Esophagus squamous epithelium (tissue), 5 donors: Measurements from ENCODE around the gene EXOSC5. TPM values are rescaled to one million over a fixed set of nuclear protein-coding genes. Genes with fewer than 3 reads are reported as not detected.

Source experiments
- DNase-seq: peaks from one replicate; lab custom pipeline; 2025; lab: John Stamatoyannopoulos, UW
- H3K27ac ChIP-seq, 4 donors: fragments of 200-600 bp; sonication (generic); one replicate each; pipeline ENCODE4 v1.5.1; 2016 to 2019; ENCODE audit warnings: mild to moderate bottlenecking in 1 of 4
- H3K27me3 ChIP-seq, 4 donors: fragments of 200-600 bp; sonication (generic); 1 replicate in 3 of 4; 2 replicates in 1 of 4; pipeline versions ENCODE4 v1.5.1 to v1.6.0; 2017 to 2021; ENCODE audit warnings: antibody characterized with exemption in 1 of 4
- H3K36me3 ChIP-seq, 3 donors: fragments of 200-600 bp; sonication (generic); one replicate each; pipeline ENCODE4 v1.5.1; 2016 to 2019
- H3K4me1 ChIP-seq, 3 donors: fragments of 200-600 bp; sonication (generic); one replicate each; pipeline ENCODE4 v1.5.1; 2017 to 2019
- H3K4me3 ChIP-seq, 4 donors: fragments of 200-600 bp; sonication (generic); 1 replicate in 3 of 4; 2 replicates in 1 of 4; pipeline ENCODE4 v1.5.1; 2016 to 2019; ENCODE audit warnings: mild to moderate bottlenecking in 2 of 4, moderate library complexity in 1 of 4
- H3K9me3 ChIP-seq, 3 donors: fragments of 200-600 bp; sonication (generic); one replicate each; pipeline ENCODE4 v1.5.1; 2016 to 2019
- POLR2A ChIP-seq, 4 donors: fragments of 450-650 bp; IDR thresholded peaks; one replicate each; pipeline ENCODE4 v1.6.1; 2017; ENCODE audit warnings: antibody characterized with exemption in 4 of 4, mild to moderate bottlenecking in 4 of 4, moderate library complexity in 3 of 4
- WGBS, 2 donors: methylation state at CpG; one replicate each; pipeline ENCODE4 v1.1.5; 2018; 5-methylcytosine and 5-hydroxymethylcytosine counted together
- intact Hi-C: fragments of 100-400 bp; cut with DNase I; formaldehyde crosslinking; loops from one replicate; pipeline ENCODE4 v1.15.0; 2022
- small RNA-seq, 4 donors: library from RNA; depleted of rRNA; stranded (forward); fragments of <200 nt; gene quantifications; one replicate each; pipeline ENCODE3, GENCODE V24; 2016
- total RNA-seq, 4 donors: library from RNA; depleted of rRNA; stranded (reverse); fragments of >200 nt; gene quantifications; one replicate each; pipeline ENCODE4 v1.1.0, GENCODE V29; 2016
- TF ChIP-seq, protein P1 (sequence below), 6 experiments: fragments of 450-650 bp in 4 of 6; fragments of 200-600 bp in 2 of 6; sonication (generic) in 2 of 6; IDR thresholded peaks; one replicate each; pipeline ENCODE4 v1.5.1; 2016 to 2019; ENCODE audit warnings: antibody characterized with exemption in 6 of 6, mild to moderate bottlenecking in 4 of 6, moderate library complexity in 4 of 6
- donor health status: DM: yes; HTN: yes; CAD: no.

EXOSC5 gene
- total RNA-seq, 4 donors from 2014 or later: 22.4 to 37.0 (median 28.6) TPM

DNA sequence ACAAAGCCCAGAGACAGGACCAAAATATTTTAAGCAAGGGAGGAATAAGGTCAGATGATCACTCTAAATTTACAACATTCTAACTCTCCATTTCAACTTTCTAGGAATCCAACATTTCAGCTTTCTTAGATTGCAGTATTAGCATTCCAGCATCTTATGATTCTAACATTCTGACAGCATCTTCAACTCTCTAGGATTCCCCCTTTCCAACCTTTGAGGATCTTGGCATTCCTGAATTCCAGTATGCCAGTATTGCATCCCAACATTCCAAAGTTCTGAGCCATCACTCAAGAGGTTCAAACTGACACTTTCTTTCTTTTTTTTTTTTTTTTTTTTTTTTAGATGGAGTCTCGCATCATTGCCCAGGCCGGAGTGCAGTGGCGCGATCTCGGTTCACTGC is 57.2 kb downstream of the EXOSC5 start:
- WGBS, 2 donors: 96% methylated on average over 4 to 5 of the region's 5 CpGs
- H3K27ac ChIP-seq: no peak overlapping the region
- intact Hi-C loops: no loop called here
- peaks cover 0 to 7% (median 0%) of the 10 kb centered on the region in 3 donors for H3K4me1 ChIP-seq
- peaks cover 5 to 94% (median 40%) of the 10 kb centered on the region in 3 donors for H3K36me3 ChIP-seq
- H3K4me3 ChIP-seq: no peak overlapping the region
- no peak for DNase-seq
- TF ChIP-seq, protein P1, sequence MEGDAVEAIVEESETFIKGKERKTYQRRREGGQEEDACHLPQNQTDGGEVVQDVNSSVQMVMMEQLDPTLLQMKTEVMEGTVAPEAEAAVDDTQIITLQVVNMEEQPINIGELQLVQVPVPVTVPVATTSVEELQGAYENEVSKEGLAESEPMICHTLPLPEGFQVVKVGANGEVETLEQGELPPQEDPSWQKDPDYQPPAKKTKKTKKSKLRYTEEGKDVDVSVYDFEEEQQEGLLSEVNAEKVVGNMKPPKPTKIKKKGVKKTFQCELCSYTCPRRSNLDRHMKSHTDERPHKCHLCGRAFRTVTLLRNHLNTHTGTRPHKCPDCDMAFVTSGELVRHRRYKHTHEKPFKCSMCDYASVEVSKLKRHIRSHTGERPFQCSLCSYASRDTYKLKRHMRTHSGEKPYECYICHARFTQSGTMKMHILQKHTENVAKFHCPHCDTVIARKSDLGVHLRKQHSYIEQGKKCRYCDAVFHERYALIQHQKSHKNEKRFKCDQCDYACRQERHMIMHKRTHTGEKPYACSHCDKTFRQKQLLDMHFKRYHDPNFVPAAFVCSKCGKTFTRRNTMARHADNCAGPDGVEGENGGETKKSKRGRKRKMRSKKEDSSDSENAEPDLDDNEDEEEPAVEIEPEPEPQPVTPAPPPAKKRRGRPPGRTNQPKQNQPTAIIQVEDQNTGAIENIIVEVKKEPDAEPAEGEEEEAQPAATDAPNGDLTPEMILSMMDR (IDR thresholded peaks at IDR 0.05): no peak
- no peak for TF ChIP-seq POLR2A (IDR thresholded peaks at IDR 0.05)
- no peaks in the 10 kb centered on the region for H3K27me3 ChIP-seq
- no peaks in the 10 kb centered on the region for H3K9me3 ChIP-seq

Small RNAs within 50 kb of the gene (small RNA-seq; reads per million reads assigned to genes)
- gene RF00017: 0 reads per million in 4 donors

Other genes starting within 250 kb of the EXOSC5 start
- 10 to 100 TPM; 12.4 to 20.3 (median 15.2) TPM for gene CYP2S1, start 204.1 kb downstream of the EXOSC5 start, total RNA-seq
- gene AXL, start 178.1 kb downstream of the EXOSC5 start, total RNA-seq: 10 to 100 TPM in 2 of 4 donors, 1 to 10 TPM in 2; 5.3 to 40.2 (median 17.3) TPM
- gene HNRNPUL1, start 133.0 kb downstream of the EXOSC5 start, total RNA-seq: 100 to 1,000 TPM in 3 of 4 donors, 10 to 100 TPM in 1; 98.1 to 127 (median 113) TPM
- gene CCDC97, start 87.2 kb downstream of the EXOSC5 start, total RNA-seq: 10 to 100 TPM in 3 of 4 donors, 1 to 10 TPM in 1; 9.4 to 19.5 (median 14.7) TPM
- 10 to 100 TPM; 13.6 to 36.2 (median 31.9) TPM for gene TGFB1, start 43.4 kb downstream of the EXOSC5 start, total RNA-seq
- 1 to 10 TPM; 2.5 to 4.6 (median 3.7) TPM for gene B9D2, start 33.2 kb downstream of the EXOSC5 start, total RNA-seq
- 10 to 100 TPM in 2 of 4 donors, 1 to 10 TPM in 2; 6.2 to 15.8 (median 9.3) TPM for gene TMEM91, start 20.8 kb downstream of the EXOSC5 start, total RNA-seq
- gene BCKDHA, start 459 bp upstream of the EXOSC5 start, total RNA-seq: 10 to 100 TPM; 55.1 to 87.2 (median 58.6) TPM
- 10 to 100 TPM; 11.6 to 84.4 (median 35.3) TPM for gene B3GNT8, start 30.0 kb upstream of the EXOSC5 start, total RNA-seq
- 10 to 100 TPM; 25.1 to 41.4 (median 35.7) TPM for gene DMAC2, start 42.6 kb upstream of the EXOSC5 start, total RNA-seq
- gene ERICH4, start 45.8 kb upstream of the EXOSC5 start, total RNA-seq: not detected
- 1 to 10 TPM in 1 of 4 donors, under 1 TPM in 1, not detected in 2; 0.57 to 3.7 TPM for gene CEACAM21, start 178.8 kb upstream of the EXOSC5 start, total RNA-seq
- gene CEACAM4, start 229.7 kb upstream of the EXOSC5 start, total RNA-seq: 1 to 10 TPM in 2 of 4 donors, not detected in 2; 1.1 to 2.9 TPM